GM10248 (cell line): ENCODE data around the gene ANO1.

Experiments used
- CTCF ChIA-PET: fragments of 300-600 bp; sonication (Branson Sonifier 250); formaldehyde crosslinking; extraction: SDS; loops from one replicate; lab custom pipeline; 2021; ENCODE audit warnings: antibody characterized with exemption; lab: Yijun Ruan, JAX
- POLR2A ChIA-PET: fragments of 350-650 bp; sonication (Branson Sonifier 250); formaldehyde crosslinking; extraction: SDS; loops from one replicate; lab custom pipeline; 2020; ENCODE audit warnings: antibody characterized with exemption; lab: Yijun Ruan, JAX
- DNase-seq: peaks from one replicate; pipeline ENCODE4 v3.0.0; 2012; ENCODE audit errors: extremely low spot score
- TF ChIP-seq, protein P1 (sequence below): IDR thresholded peaks from 2 replicates; pipeline ENCODE4 v1.5.1; 2012; ENCODE audit warnings: mild to moderate bottlenecking, low read depth; ENCODE audit errors: extremely low read depth, missing control alignments, control extremely low read depth

Gene ANO1

DNA sequence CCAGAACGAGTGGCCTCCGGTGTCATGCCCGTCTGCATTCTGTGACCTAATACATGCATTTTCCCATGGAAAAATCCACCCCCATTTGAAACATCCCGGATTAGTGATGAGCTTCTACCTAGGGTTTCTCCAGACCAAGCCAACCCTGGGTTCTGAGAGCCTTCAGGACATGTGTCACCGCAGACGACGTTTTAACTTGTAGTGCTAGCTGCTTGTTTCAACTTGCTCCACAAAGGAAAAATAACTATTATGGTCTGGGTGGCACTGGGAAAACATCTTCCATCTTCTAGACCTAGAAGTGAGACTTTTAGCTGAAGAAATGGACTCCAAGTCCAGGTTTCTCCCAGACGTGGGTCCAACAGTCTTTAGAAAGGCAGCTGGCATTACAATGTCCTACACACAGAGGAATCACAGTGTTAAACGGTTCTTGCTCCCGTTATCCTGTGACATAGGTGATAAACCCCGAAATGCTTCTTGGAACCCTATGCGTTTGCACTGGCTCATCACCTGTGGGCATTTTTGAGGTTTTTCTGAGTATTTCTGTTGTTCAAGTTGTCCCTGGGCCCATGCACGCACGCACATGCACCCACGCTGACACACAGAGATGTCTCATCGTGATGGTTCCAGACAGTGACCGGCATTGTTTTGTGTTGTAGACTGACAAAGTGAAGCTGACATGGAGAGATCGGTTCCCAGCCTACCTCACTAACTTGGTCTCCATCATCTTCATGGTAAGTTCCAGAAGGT lies 78.3 kb downstream of the ANO1 start:
- DNase-seq = no peak
- TF ChIP-seq, protein P1, sequence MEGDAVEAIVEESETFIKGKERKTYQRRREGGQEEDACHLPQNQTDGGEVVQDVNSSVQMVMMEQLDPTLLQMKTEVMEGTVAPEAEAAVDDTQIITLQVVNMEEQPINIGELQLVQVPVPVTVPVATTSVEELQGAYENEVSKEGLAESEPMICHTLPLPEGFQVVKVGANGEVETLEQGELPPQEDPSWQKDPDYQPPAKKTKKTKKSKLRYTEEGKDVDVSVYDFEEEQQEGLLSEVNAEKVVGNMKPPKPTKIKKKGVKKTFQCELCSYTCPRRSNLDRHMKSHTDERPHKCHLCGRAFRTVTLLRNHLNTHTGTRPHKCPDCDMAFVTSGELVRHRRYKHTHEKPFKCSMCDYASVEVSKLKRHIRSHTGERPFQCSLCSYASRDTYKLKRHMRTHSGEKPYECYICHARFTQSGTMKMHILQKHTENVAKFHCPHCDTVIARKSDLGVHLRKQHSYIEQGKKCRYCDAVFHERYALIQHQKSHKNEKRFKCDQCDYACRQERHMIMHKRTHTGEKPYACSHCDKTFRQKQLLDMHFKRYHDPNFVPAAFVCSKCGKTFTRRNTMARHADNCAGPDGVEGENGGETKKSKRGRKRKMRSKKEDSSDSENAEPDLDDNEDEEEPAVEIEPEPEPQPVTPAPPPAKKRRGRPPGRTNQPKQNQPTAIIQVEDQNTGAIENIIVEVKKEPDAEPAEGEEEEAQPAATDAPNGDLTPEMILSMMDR = no peak
- CTCF ChIA-PET = interaction anchor here (1.5 kb wide), 1 partner anchor 40 kb away, joined by 3 read pairs; no protein-coding TSS in a partner anchor
- POLR2A ChIA-PET = no interaction called here

DNA sequence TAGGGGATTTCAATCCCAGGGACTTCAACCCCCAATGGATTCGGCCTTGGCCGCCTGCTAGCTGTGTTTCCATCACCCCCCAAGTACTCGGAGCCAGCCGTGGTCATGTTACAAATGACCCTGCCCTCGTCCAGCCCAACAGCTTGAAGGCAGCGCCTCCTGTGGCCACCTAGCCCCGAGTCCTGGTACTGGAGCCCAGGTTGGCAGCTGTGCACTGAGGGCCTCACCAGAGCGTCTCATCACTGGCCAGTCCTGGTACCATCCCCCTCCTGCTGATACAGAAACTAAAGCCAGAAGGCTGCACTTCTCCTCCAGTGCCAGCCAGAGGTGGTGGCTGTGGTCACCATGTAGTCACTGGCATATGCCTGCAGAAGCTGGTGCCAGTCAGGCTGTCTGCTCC lies 80.1 kb downstream of the ANO1 start:
- CTCF ChIA-PET = interaction anchor here (0.9 to 1.1 kb wide), 2 partner anchors 15 to 269 kb away, joined by 3 to 5 read pairs; no protein-coding TSS in a partner anchor
- POLR2A ChIA-PET = no interaction called here
- no peak for DNase-seq

DNA sequence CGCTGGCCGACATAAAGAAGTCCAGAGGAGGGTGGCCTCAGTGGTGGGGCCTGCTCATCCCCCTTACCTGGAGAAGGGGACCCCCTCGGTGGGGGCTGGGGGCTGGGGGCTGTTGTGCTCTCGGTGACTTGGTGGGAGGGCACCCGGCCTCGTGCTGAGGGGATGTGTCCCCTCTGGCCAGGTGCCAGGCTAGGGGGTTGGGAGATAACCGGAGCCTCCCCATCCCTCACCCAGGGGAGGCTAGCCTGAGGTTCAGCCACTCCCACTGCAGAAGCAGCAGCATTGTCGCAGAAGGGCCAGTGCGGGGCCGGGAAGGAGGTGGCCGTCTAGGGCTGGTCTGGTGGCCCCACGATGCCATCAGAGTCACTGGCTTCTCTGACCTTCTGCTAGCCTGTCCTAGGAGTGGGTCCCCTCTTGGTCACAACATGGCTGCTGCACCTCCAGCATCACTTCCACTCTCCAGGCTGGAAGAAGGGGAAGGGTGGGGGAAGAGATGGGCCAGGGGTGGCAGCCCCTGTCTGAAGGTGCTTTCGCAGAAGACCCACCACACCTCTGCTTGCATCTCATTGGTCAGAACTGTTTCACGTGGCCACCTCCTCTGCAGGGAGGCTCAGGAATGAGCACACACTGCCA lies 80.8 kb downstream of the ANO1 start:
- TF ChIP-seq, protein P1 = no peak
- CTCF ChIA-PET = interaction anchor here (0.9 kb wide), 1 partner anchor 270 kb away, joined by 3 read pairs; no protein-coding TSS in a partner anchor
- no peak for DNase-seq
- POLR2A ChIA-PET = no interaction called here

More for the DNA sequence above, 80.1 kb downstream of the ANO1 start:
- TF ChIP-seq, protein P1 = no peak

DNA sequence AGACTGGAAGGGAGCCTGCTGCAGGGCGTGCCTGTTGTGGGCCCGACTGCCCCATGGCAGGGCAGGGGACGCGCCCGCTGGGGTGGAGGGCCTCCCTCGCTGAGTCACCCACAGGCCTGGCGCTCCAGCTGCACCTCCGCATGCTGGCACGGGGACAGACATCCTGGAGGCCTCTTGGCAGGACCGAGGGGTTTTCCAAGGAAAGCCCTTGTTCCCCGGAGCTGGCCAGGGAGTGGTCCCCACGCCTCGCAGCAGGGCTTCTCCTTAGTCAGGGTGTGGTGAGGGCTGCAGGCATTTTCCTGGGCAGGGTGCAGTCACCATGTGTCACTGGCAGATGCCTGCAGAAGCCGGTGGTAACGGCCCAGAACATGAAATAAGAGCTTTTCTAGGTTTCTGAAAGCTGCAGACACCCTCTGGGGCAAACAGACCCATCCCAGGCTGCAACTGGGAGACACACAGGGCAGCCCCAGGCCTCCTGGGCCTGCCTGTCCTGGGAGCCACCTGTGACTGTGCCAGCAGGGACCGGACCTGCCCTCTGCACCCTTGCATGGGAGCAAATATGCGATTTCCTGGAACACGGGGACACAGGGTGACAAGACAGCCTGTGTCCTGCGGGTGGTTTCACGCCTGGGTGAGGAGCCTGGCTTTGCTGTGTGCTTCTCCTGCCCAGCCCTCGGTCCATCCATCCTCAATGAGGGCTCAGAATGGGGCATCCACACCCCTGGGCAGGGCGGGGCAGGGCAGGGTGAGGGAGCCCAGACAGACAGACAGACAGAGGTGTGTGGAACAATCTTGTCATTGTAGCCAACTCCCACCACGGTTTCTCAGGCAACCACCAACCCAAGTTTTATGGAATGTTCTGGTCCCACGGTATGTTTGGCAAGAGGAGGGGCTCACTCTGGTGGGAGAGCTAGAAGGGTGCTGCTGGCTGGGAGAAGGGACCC lies 81.8 kb downstream of the ANO1 start:
- POLR2A ChIA-PET = no interaction called here
- no peak for DNase-seq
- TF ChIP-seq, protein P1 = no peak
- CTCF ChIA-PET = interaction anchor here (1.7 kb wide), 1 partner anchor 12 kb away, joined by 3 read pairs; no protein-coding TSS in a partner anchor

DNA sequence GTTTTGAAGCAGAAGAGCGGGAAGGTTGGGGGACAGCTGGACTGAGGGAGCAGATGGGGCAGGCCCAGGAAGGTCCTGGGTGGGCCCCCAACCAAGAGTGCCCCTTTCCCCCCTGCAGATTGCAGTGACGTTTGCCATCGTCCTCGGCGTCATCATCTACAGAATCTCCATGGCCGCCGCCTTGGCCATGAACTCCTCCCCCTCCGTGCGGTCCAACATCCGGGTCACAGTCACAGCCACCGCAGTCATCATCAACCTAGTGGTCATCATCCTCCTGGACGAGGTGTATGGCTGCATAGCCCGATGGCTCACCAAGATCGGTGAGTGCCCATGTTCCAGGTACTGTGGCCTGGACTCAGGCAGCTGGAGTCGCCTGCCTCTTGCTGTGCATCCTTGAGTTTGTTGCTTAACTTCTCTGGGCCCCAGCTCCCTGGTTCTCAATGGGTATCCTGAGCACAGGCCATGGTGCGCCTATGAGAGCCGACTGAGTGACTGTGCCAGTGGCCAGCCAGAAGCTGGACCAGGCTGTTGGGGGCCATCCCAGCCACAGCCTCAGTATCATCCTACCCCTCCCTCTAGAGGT lies 83.0 kb downstream of the ANO1 start:
- ChIA-PET POLR2A (no interaction called here), CTCF (interaction anchor here (1.7 kb wide), 1 partner anchor 13 kb away, joined by 3 read pairs; no protein-coding TSS in a partner anchor)
- TF ChIP-seq, protein P1 = no peak
- DNase-seq = no peak

DNA sequence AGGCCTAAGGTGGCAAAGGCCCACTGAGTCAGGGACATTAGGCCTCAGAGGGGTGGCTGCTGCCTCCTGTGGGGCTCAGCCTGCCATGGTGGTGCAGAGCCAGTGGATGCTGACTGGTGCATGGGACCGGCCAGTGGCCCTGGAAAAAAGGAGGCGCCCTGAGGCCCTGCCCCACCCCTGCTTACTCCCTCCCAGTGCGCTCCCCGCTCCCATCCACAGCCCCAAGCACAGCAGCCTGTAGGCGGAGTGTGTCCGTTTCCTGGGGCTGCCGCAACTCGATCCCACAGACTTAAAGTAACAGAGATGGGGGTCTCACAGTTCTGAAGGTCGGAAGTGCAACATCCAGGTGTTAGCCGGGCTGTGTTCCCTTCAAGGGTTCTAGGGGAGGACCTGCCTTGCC lies 86.6 kb downstream of the ANO1 start:
- POLR2A ChIA-PET = no interaction called here
- TF ChIP-seq, protein P1 = no peak
- CTCF ChIA-PET = no interaction called here

More for the DNA sequence above, 86.6 kb downstream of the ANO1 start:
- DNase-seq = no peak
